SW 1271 (cell line): ENCODE data around the gene MPL.

Experiments
- DNase-seq, 2 experiments: peaks; one replicate each; lab custom pipeline; 2025; lab: John Stamatoyannopoulos, UW

The MPL gene

GRCh38 chr1:43306688-43307457 is 30.7 kb upstream of the MPL start:
- no peak for DNase-seq

GRCh38 chr1:43307458-43308158 is 30.0 kb upstream of the MPL start:
- no peak for DNase-seq

GRCh38 chr1:43308635-43309404 is 28.8 kb upstream of the MPL start:
- DNase-seq, result no peak

GRCh38 chr1:43309405-43310025 is 28.1 kb upstream of the MPL start:
- DNase-seq, result no peak

GRCh38 chr1:43311521-43311920 is 26.1 kb upstream of the MPL start:
- DNase-seq, result no peak

- DNase-seq, result no peak
These were observed 25.4 kb upstream of the MPL start for GRCh38 chr1:43312212-43312623.

GRCh38 chr1:43312663-43313515 is 24.7 kb upstream of the MPL start:
- DNase-seq, result no peak

- DNase-seq, result no peak
These were observed 23.8 kb upstream of the MPL start for GRCh38 chr1:43313771-43314170.

- DNase-seq, result no peak
These were observed 23.4 kb upstream of the MPL start for GRCh38 chr1:43314233-43314632.

GRCh38 chr1:43315481-43315880 is 22.1 kb upstream of the MPL start:
- DNase-seq, result no peak

GRCh38 chr1:43315963-43316737 is 21.5 kb upstream of the MPL start:
- DNase-seq, result no peak

GRCh38 chr1:43316738-43317520 is 20.7 kb upstream of the MPL start:
- DNase-seq, result no peak

- no peak for DNase-seq
These were observed 19.7 kb upstream of the MPL start for GRCh38 chr1:43317817-43318471.

- no peak for DNase-seq
These were observed 18.8 kb upstream of the MPL start for GRCh38 chr1:43318831-43319230.

GRCh38 chr1:43319288-43319687 is 18.3 kb upstream of the MPL start:
- no peak for DNase-seq

GRCh38 chr1:43319766-43320165 is 17.9 kb upstream of the MPL start:
- no peak for DNase-seq

GRCh38 chr1:43321331-43321891 is 16.2 kb upstream of the MPL start:
- no peak for DNase-seq

GRCh38 chr1:43322506-43322905 is 15.1 kb upstream of the MPL start:
- no peak for DNase-seq

GRCh38 chr1:43324810-43325209 is 12.8 kb upstream of the MPL start:
- no peak for DNase-seq
